Measurements from ENCODE around the gene MBNL1.
"Not testable (repeated sequence)": the region's sequence is repeated elsewhere in the genome, so short reads cannot be mapped to it uniquely, and the experiment has no call there.

MBNL1 gene

DNA sequence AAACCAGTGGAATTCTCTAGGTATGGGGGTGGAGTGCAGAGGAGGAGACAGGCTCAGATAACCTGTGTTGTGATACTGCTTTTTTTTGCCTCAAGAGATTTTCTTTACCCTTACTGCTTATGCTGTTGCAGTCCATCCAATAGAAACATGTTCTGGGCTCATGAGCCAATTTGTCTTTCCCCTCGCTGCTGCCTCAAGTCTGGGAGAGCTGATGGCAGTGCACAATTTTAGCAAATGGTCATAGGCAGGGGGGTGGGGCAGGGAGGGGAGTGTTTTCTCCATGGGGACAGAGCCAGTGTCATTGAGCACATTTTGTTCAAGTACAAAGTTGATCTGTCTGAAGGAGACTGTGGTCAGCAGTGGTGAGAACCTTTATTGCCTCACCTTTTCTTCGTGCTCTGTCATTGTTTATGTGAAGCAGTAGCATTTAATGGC is 134.9 kb downstream of the MBNL1 start:
- DNase-seq (ENCODE audit: low read depth), result no peak

- DNase-seq (ENCODE audit: low read depth), result no peak
These were observed 136.2 kb downstream of the MBNL1 start for GRCh38 chr3:152404976-152405375.

DNA sequence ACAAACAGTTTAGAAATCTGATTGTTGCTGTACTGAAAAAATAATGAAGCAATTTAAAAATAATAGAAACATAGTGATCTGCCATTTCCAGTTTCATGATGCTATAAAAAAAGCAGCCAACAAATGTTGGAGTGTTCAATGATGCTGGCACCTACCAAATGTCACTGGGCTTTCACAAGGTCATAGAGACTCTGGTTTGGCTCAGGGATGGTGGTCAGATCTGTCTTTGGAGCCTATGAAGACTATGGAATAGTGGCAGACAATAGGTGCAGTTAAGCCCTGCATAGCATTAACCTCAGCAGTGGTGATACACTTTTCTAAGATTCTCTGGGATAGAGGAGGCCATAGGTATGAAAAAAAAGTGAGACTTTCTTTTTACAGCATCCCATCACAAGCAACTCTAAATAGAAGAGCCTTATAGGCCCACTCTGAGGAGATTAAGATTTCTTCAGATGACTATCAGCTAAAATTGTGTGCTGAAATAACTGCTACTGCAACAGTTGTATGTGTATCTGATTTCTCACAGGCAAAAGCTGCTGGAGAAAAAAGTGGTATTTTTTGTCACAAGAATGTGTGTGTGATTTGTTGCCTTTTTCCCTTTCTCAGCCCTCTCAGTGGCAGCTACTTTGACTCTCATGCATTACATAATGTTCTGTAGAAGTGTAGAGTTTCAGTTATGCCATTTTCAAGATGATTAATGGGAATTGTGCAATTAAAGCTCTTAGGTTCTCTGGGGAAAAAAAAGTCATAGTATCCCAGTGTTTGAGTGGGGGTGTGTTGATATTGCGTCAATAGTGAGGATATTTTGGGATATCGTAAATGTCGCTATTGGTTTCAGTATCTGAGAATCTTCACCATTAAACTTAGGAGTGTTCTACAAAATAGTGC is 137.4 kb downstream of the MBNL1 start:
- DNase-seq (ENCODE audit: low read depth), result no peak

- no peak for DNase-seq (ENCODE audit: low read depth)
These were observed 144.5 kb downstream of the MBNL1 start for GRCh38 chr3:152413240-152413639.

DNA sequence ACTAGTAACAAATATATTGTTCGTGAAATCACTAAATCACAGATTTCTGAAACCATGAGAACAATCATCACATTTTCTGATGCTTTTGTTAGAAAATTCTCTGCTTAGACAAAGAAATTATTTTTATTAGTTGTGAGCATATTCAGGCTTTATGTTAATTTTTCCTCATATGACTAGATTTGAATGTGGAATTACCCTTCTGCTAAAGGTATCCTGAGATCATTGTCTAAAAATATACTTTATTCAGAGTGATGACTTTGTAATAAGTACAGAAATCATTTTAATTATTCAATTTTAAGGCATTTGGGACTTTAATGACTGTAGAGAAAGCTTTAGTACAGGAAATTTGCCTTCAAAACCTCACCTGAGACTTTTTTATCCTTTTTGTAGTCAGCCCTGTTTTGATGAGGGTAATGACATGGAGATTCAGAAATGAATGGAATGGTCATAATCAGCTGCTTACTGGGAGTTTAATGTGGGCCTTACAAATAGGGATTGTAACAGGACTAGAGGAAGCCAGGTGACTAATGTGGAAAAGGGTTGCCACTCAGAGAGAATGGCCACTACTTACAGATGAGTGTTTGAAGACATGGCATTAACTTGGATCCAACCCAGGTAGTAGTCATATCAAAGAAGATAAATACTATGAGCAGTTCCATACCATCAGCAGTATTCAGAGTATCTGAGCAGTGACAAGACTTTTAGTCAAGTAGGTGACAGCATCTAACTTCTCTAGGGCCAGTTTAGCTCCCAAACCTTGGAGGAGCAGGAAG is 148.3 kb downstream of the MBNL1 start:
- DNase-seq (ENCODE audit: low read depth), result no peak

- no peak for DNase-seq (ENCODE audit: low read depth)
These were observed 151.0 kb downstream of the MBNL1 start for GRCh38 chr3:152419748-152420147.

- no peak for DNase-seq (ENCODE audit: low read depth)
These were observed 152.4 kb downstream of the MBNL1 start for GRCh38 chr3:152421162-152421561.

GRCh38 chr3:152426393-152426792 is 157.7 kb downstream of the MBNL1 start:
- DNase-seq (ENCODE audit: low read depth), result no peak

DNA sequence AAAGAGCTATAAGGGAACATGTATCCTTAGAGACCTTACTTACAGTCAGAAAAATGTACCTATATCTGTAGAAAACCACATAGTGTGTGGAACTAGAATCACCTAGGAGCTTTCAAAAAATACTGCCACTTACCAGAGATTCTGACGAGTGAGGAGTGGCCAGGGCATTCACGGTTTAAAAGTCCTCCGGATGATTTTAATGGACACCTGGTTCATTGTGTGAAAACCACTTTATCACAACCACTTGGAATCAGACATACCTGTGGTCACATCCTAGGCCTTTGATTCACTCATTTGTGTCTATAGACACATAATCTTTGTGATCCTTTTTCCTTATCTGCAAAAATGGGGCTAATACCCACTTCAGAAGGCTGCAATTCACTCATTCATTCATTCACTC is 159.8 kb downstream of the MBNL1 start:
- DNase-seq (ENCODE audit: low read depth), result no peak

DNA sequence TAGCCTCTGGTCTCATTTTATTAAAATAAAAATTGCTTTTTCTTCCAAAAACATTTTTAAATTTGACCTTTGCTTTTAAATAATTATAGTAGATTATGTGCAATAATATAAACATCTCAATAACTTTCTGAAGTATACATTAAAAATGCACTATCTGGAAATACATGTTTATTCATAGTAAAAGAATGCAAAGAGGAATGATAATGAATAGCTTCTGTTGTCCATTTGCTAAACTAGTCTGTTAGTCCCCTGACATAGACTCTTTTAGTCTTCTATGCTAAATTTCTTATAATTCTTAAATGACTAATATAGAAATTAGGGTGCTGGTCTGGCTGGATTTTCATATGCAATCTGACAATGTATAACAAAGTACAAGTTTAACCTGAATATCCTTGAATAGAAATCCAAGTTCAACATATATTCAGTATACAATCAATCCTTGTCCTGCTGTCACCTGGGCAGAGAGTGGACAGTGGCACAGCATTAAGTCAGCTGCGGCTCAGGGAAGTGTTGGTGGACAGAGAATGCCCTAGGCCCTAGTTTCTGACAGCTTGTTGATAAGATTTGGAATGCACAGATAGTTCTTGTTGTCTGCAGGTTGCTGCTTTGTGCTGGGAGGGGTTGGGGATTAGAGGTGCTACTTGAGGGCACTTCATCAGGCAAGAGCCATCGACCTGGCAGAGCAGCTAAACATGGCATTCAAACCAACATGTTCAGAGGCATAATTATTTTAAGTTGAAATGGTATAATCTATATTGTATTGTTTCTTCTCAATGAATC is 161.7 kb downstream of the MBNL1 start:
- no peak for DNase-seq (ENCODE audit: low read depth)

DNA sequence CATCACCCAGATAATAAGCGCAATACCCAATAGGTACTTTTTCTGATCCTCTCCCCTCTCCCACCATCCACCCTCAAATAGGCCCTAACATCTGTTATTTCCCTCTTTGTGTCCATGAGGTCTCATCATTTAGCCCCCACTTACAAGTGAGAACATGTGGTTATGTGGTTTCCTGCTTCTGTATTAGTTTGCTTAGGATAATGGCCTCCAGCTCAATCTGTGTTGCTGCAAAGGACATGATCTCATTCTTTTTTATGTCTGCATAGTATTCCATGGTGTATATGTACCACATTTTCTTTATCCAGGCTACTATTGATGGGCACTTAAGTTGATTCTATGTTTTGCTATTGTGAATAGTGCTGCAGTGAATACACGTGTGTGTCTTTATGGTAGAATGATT is 165.4 kb downstream of the MBNL1 start:
- no peak for DNase-seq (ENCODE audit: low read depth)

DNA sequence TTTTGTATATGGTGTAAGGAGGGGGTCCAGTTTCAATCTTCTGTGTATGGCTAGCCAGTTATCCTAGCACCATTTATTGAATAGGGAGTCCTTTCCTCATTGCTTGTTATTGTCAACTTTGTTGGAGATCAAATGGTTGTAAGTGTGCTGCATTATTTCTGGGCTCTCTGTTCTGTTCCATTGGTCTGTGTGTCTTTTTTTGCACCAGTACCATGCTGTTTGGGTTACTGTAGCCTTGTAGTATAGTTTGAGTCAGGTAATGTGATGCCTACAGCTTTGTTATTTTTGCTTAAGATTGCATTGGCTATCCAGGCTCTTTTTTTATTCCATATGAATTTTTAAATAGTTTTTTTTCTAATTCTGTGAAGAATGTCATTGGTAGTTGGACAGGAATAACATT is 166.5 kb downstream of the MBNL1 start:
- DNase-seq (ENCODE audit: low read depth), result not testable (repeated sequence)

DNA sequence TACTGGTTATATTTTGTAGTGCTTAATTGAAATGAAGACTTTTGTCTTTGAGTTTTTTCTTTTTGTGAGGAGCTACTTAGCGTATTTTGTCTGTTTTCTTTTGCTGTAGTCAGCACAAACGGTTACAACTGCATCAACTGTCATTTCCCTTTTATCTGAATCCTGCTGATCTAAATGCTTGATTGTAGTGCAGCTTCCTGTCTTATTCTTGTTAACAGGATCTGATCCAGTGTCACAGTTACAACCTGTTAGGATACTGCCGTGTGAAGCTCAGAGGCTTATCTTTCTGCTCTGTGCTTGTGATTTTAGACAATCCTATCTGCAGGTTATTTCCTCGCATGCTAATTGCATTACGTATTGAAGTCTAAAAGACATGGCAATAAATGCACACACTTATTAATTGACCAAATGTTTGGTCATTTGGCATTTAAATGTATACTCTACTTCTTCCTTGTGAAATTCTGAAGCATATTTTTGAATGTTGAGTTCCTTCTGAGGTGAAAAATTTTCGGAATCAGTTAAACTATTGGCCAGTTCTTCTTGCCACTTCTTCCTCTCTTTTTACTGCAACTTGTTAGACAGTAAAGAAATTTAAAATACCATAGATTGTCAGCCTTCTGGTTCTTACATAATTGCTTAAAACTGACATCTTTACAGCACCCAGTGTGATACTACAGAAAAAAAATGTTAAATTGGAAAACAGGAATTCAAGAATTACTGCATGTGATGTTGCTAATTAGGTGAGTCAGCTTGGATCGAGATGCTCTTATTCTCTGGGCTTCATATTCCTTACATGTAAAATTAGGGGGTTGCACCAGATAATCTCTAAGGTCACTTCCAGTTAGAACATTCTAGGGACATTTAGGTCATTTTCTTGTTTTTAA is 168.2 kb downstream of the MBNL1 start:
- DNase-seq (ENCODE audit: low read depth), result no peak

DNA sequence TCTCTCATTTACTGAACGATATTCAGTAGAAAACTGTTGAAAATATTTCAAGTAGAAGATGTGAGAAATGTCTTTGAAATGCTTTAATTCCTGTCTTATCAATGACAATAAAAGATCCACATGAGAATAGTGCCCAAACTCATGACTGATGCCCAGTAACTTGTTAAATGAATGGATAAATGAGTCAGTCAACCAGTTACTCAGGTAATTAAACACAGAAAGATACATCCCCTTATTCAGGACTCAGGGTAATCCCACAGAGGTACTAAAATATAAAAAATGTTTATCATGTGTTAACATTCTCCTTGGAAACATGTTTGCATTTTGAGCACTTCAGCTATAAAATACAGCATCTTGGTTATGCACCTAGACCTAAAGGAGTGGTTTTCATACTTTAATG is 169.5 kb downstream of the MBNL1 start:
- no peak for DNase-seq (ENCODE audit: low read depth)

DNA sequence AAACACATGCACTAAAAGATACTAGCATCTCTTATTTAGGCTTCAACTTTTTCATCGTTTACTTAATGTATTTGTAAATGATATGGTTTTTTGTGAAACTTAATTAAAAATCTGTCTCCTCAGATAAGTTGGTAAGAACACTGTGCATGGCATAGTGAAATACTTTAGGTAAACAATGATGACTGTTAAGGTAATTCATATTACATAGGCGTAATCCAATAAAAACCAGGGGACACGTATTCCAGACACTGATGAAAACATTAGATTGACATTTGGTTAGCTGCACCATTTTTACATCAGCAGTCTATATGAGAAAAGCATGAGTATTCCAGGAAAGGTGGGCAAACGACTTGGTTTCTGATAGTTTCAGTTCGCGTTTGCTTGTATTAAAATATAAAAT is 170.0 kb downstream of the MBNL1 start:
- no peak for DNase-seq (ENCODE audit: low read depth)

GRCh38 chr3:152440243-152440642 is 171.5 kb downstream of the MBNL1 start:
- DNase-seq (ENCODE audit: low read depth), result not testable (repeated sequence)

GRCh38 chr3:152443212-152444023 is 174.7 kb downstream of the MBNL1 start:
- no peak for DNase-seq (ENCODE audit: low read depth)

DNA sequence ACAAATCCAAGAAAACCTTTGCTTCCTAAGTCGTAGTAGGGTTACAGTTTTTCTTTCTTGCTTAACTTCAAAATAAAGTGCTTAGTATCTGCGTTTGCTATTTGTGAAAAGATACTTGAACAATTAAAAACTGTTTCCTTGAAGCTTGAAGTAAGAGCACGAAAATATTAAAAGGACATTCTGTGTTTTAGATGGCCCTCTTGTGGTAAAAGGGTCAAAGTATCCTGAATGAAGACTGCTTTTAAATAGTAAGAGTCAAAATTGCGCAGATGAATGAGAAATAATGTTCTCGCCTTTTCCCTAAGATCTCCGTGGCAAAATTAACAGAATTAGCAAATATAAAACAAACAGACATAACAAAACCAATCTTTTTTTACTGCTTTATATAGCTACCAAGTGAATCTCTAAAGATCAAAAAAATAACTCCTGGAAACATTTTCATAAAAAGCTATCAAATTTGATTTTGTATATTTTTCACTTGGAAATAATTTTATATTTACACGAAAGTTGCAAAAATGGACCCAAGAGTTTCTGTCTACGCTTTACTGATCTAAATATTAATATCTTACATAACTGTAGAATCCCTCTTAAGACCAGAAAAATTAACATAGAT is 175.4 kb downstream of the MBNL1 start:
- DNase-seq (ENCODE audit: low read depth), result no peak

GRCh38 chr3:152445212-152445611 is 176.5 kb downstream of the MBNL1 start:
- DNase-seq (ENCODE audit: low read depth), result no peak

DNA sequence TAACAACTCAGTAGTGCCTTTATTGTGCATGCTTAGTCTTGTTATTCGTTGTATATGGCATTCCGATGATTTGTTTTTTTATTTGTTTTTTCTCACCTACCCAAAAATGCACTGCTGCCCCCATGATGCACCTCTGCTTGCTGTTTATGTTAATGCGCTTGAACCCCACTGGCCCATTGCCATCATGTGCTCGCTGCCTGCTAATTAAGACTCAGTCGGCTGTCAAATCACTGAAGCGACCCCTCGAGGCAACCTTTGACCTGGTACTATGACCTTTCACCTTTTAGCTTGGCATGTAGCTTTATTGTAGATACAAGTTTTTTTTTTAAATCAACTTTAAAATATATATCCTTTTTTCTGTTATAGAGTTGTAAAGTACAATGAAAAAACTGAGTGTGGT is 177.8 kb downstream of the MBNL1 start:
- no peak for DNase-seq (ENCODE audit: low read depth)

Data from T follicular helper cell (primary cell).